Ovary (tissue), 3 donors: ENCODE measurements around the gene CRYBG2.

ENCODE experiments used
- CTCF ChIP-seq, 3 donors: fragments of 450-650 bp in 2 of 3; fragments of 200-600 bp in 1 of 3; IDR thresholded peaks; one replicate each; pipeline versions ENCODE4 v1.5.1 to v1.8.0; 2016 to 2022; ENCODE audit warnings: antibody characterized with exemption in 3 of 3, mild to moderate bottlenecking in 1 of 3
- POLR2A ChIP-seq: fragments of 450-650 bp; IDR thresholded peaks from one replicate; pipeline ENCODE4 v1.6.1; 2017; ENCODE audit warnings: antibody characterized with exemption, mild to moderate bottlenecking, moderate library complexity
- donor health status: DM: no; HTN: no; CAD: no.

DNA sequence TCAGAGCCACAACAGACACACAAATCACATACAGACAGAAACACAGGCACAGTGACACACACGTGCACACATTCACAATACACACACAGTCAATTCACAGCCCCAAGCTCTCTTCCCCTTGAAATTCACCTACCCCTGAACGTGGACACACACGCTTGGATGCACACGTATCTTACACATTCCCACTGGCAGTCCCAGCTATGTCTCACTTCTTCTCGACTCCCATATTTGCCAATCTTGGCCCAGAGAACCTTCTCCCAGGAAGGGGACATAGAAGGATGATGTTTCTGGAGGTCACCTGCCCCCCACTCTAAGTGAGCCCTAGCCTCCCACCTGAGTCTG, 1.6 kb downstream of the CRYBG2 start:
- TF ChIP-seq CTCF (IDR thresholded peaks at IDR 0.05), result no peak
- no peak for TF ChIP-seq POLR2A
